ENCODE measurements around the gene HOXB4. TPM values are rescaled to one million over a fixed set of nuclear protein-coding genes. Genes with fewer than 3 reads are reported as not detected.

HOXB4 gene
- total RNA-seq, 1 experiment from 2014 or later, result not detected

DNA sequence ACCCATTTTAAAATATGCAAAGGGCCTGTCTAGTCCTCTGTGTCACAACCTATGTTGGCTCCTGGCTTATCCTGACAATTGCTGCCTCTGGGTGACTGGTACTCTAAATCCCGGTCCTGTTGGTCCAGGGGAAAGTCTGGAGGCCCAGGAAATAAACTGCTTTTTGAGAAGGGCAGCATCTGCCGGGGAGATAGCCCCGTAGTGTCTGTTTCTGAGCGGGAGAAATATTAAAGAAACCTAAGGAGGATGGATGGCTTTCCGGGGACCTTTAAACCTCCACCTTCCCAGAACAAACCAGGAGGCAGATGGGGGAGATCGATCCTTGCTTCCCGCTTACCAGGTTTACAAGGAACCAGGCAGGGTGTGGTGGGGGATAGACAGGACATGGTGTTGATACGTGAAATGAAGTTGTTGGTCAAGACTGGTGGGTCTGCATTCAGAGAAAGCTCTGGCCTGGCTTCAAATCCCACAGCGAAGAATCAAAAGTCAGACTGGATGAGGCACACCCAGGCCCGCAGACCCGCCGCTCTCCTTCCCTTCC is 37.0 kb downstream of the HOXB4 start:
- H2BK120ac ChIP-seq (ENCODE audit: low read depth, low read length, poor library complexity, severe bottlenecking), result no peak overlapping the region
- no peak overlapping the region for H2AFZ ChIP-seq (ENCODE audit: low read length)
- H4K91ac ChIP-seq (ENCODE audit: insufficient read length, low read depth, low read length), result no peak overlapping the region
- TF ChIP-seq, protein P1, sequence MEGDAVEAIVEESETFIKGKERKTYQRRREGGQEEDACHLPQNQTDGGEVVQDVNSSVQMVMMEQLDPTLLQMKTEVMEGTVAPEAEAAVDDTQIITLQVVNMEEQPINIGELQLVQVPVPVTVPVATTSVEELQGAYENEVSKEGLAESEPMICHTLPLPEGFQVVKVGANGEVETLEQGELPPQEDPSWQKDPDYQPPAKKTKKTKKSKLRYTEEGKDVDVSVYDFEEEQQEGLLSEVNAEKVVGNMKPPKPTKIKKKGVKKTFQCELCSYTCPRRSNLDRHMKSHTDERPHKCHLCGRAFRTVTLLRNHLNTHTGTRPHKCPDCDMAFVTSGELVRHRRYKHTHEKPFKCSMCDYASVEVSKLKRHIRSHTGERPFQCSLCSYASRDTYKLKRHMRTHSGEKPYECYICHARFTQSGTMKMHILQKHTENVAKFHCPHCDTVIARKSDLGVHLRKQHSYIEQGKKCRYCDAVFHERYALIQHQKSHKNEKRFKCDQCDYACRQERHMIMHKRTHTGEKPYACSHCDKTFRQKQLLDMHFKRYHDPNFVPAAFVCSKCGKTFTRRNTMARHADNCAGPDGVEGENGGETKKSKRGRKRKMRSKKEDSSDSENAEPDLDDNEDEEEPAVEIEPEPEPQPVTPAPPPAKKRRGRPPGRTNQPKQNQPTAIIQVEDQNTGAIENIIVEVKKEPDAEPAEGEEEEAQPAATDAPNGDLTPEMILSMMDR (conservative IDR thresholded peaks at IDR 0.05), result no peak
- peaks cover 98% of the 10 kb centered on the region for H3K27me3 Mint-ChIP-seq (ENCODE audit: low read depth)
- H4K20me1 ChIP-seq (ENCODE audit: control insufficient read depth, insufficient read depth, insufficient read length), result no peaks in the 10 kb centered on the region
- no peak overlapping the region for H3K4ac ChIP-seq (ENCODE audit: low read depth, low read length)
- H3K18ac ChIP-seq (ENCODE audit: insufficient read length, low read depth, low read length), result no peak overlapping the region
- H3K14ac ChIP-seq (ENCODE audit: insufficient read depth, low read length), result no peak overlapping the region; the same call in 1 of the 2 replicates
- no peak overlapping the region for H2BK12ac ChIP-seq (ENCODE audit: insufficient read length, low read depth, low read length)
- no peak overlapping the region for H3K56ac ChIP-seq (ENCODE audit: insufficient read length, low read depth, low read length)
- no peak overlapping the region for H2BK15ac ChIP-seq (ENCODE audit: low read depth, low read length)
- peaks cover 6% of the 10 kb centered on the region for H3K23me2 ChIP-seq (ENCODE audit: insufficient read length, low read depth, low read length, poor library complexity, severe bottlenecking)
- H3K4me1 Mint-ChIP-seq, result peaks cover 17 to 38% of the 10 kb centered on the region in 2 experiments
- H3T11ph ChIP-seq (ENCODE audit: low read length), result no peak overlapping the region
- no peaks in the 10 kb centered on the region for H3K79me1 ChIP-seq (ENCODE audit: insufficient read depth, low read depth, low read length, poor library complexity, severe bottlenecking)
- H3K36me3 Mint-ChIP-seq (ENCODE audit: insufficient read depth in 1 of 3, low read depth in 3 of 3), result no peaks in the 10 kb centered on the region; a peak in 1 of 7 replicates
- H3K4me2 ChIP-seq (ENCODE audit: insufficient read depth, insufficient read length, low read length), result peak overlapping the region; percentile 89
- no peaks in the 10 kb centered on the region for H3K4me1 ChIP-seq (ENCODE audit: insufficient read depth, low read length)
- H3K23ac ChIP-seq (ENCODE audit: insufficient read length, low read depth, low read length), result no peak overlapping the region
- H4K5ac ChIP-seq (ENCODE audit: insufficient read length, low read depth, low read length), result no peak overlapping the region
- peaks cover 0 to 14% of the 10 kb centered on the region in 2 experiments; a peak in 2 of 5 replicates for H3K9me3 Mint-ChIP-seq
- no peaks in the 10 kb centered on the region for H3K9me3 ChIP-seq (ENCODE audit: control insufficient read depth, low read depth, low read length)
- H2AK5ac ChIP-seq (ENCODE audit: insufficient read length, low read length), result no peak overlapping the region
- DNase-seq, result no peak
- H3K27ac Mint-ChIP-seq, result no peak overlapping the region; a peak in 1 of 7 replicates
- peak overlapping the region; percentile 56 to 78 for H3K4me3 Mint-ChIP-seq
- no peak overlapping the region for H3K27ac ChIP-seq (ENCODE audit: insufficient read length, low read depth, low read length)
- H3K9ac ChIP-seq (ENCODE audit: extremely low read depth, insufficient read length, low read length), result no peak overlapping the region
- no CpG with 5 or more reads among the region's 12 CpGs for WGBS (ENCODE audit: extremely low coverage, insufficient read length, low lambda C conversion rate)
- no peak overlapping the region for H2BK20ac ChIP-seq (ENCODE audit: low read depth, low read length, poor library complexity, severe bottlenecking)
- peaks cover 61% of the 10 kb centered on the region for H3K27me3 ChIP-seq (ENCODE audit: insufficient read depth, low read length)
- no peaks in the 10 kb centered on the region for H3K79me2 ChIP-seq (ENCODE audit: insufficient read depth, low read length)
- H2BK5ac ChIP-seq (ENCODE audit: insufficient read length, low read length), result no peak overlapping the region
- H4K8ac ChIP-seq (replicated peaks; ENCODE audit: insufficient read length, low read depth, low read length), result no peak overlapping the region

All from H9 (cell line).